CD8-positive, alpha-beta memory T cell (primary cell): Measurements from ENCODE around the gene ANKRD13C. TPM values are rescaled to one million over a fixed set of nuclear protein-coding genes. Genes with fewer than 3 reads are reported as not detected.

Experiments used
- CTCF ChIA-PET: fragments of 350-600 bp; sonication (Branson Sonifier 250); formaldehyde crosslinking; loops from one replicate; lab custom pipeline; 2021; ENCODE audit warnings: antibody characterized with exemption; lab: Charles Lee
- POLR2A ChIA-PET: fragments of 350-600 bp; sonication (Branson Sonifier 250); formaldehyde crosslinking; loops from one replicate; lab custom pipeline; 2021; ENCODE audit warnings: antibody characterized with exemption; lab: Charles Lee
- DNase-seq, 5 donors: peaks; one replicate each; pipeline versions ENCODE4 v3.0.0 to v3.0.0-alpha.2; 2020 to 2022; ENCODE audit warnings: mixed read lengths in 1 of 5
- H3K27ac ChIP-seq: one replicate; pipeline ENCODE4 v1.7.0; 2013; ENCODE audit warnings: low read depth, mild to moderate bottlenecking, low read length, moderate library complexity
- H3K27me3 ChIP-seq: 2 replicates; pipeline ENCODE4 v1.7.0; 2013; ENCODE audit warnings: low read length, mild to moderate bottlenecking; ENCODE audit not compliant: insufficient read depth, poor library complexity, severe bottlenecking
- H3K36me3 ChIP-seq: 2 replicates; pipeline ENCODE4 v1.7.0; 2013; ENCODE audit warnings: mild to moderate bottlenecking, low read length, moderate library complexity; ENCODE audit not compliant: insufficient read depth
- H3K4me1 ChIP-seq: 2 replicates; pipeline ENCODE4 v1.7.0; 2013; ENCODE audit warnings: mild to moderate bottlenecking, low read length, moderate library complexity; ENCODE audit not compliant: insufficient read depth
- H3K4me3 ChIP-seq: 2 replicates; pipeline ENCODE4 v1.7.0; 2013; ENCODE audit warnings: mild to moderate bottlenecking, low read length
- H3K9me3 ChIP-seq: 2 replicates; pipeline ENCODE4 v1.7.0; 2013; ENCODE audit warnings: mild to moderate bottlenecking, low read length
- H3K27ac Mint-ChIP-seq, 8 donors: one replicate each; pipeline ENCODE4 v1.8.0; 2020 to 2021; ENCODE audit warnings: mixed read lengths in 8 of 8, mild to moderate bottlenecking in 6 of 8, inconsistent platforms in 3 of 8, moderate library complexity in 3 of 8
- H3K27me3 Mint-ChIP-seq, 2 donors: one replicate each; pipeline ENCODE4 v1.8.0; 2020 to 2021; ENCODE audit warnings: mixed read lengths in 2 of 2, mild to moderate bottlenecking in 1 of 2, moderate library complexity in 1 of 2
- H3K36me3 Mint-ChIP-seq, 3 donors: one replicate each; pipeline ENCODE4 v1.8.0; 2020 to 2021; ENCODE audit warnings: mixed read lengths in 3 of 3, inconsistent platforms in 1 of 3, mild to moderate bottlenecking in 1 of 3
- H3K4me1 Mint-ChIP-seq, 3 donors: one replicate each; pipeline ENCODE4 v1.8.0; 2020 to 2021; ENCODE audit warnings: mixed read lengths in 3 of 3, inconsistent platforms in 1 of 3, mild to moderate bottlenecking in 1 of 3
- H3K4me3 Mint-ChIP-seq, 7 donors: one replicate each; pipeline ENCODE4 v1.8.0; 2020 to 2021; ENCODE audit warnings: mixed read lengths in 7 of 7, mild to moderate bottlenecking in 6 of 7, moderate library complexity in 4 of 7, inconsistent platforms in 2 of 7
- H3K9me3 Mint-ChIP-seq, 5 donors: one replicate each; pipeline ENCODE4 v1.8.0; 2020 to 2022; ENCODE audit warnings: mixed read lengths in 5 of 5, mild to moderate bottlenecking in 3 of 5, moderate library complexity in 2 of 5, inconsistent platforms in 1 of 5
- polyA plus RNA-seq: library from polyadenylated mRNA; unstranded; fragments of 300-500 nt; fragmentation: Illumina TruSeq; gene quantifications from one replicate; pipeline ENCODE4 v1.2.3, GENCODE V29; 2021
- total RNA-seq, 2 experiments: library from RNA; stranded (reverse); gene quantifications; one replicate each; pipeline ENCODE4 v1.2.3, GENCODE V29; 2021

The ANKRD13C gene
- total and polyA plus RNA-seq, 3 experiments from 2014 or later = 15.9 to 30.9 (median 29.4) TPM

DNA sequence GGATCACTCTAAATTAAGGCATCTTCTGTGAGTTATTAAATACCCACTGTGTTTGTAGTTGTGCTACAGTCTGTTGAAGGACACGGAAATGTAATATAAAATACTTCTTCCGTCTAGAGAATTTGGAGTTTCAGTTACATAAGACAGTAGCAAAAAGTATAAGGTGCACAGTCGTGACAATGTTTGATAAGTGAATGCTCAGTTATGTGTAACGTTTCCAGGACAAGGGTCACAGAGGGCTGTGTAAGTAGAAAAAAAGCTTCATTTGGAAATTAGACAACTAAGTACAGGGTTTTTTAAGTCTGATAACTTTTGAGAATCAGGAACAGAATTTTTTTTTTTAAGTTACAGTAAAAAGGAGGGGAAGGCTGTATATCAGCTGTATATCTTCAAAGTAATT lies 105.8 kb downstream of the ANKRD13C start:
- H3K4me3 ChIP-seq = no peak overlapping the region
- peaks cover 72% of the 10 kb centered on the region for H3K36me3 ChIP-seq
- no peaks in the 10 kb centered on the region for H3K9me3 ChIP-seq
- H3K4me1 ChIP-seq = no peaks in the 10 kb centered on the region
- ChIA-PET POLR2A (no interaction called here), CTCF (no interaction called here)
- no peak overlapping the region for H3K27ac ChIP-seq
- peaks cover 0 to 14% (median 3%) of the 10 kb centered on the region in 3 donors for H3K4me1 Mint-ChIP-seq
- no peaks in the 10 kb centered on the region for H3K27me3 ChIP-seq
- no peaks in the 10 kb centered on the region for H3K27me3 Mint-ChIP-seq
- DNase-seq = no peak
- H3K36me3 Mint-ChIP-seq = peaks cover 30 to 88% (median 36%) of the 10 kb centered on the region in 3 donors
- no peak overlapping the region for H3K4me3 Mint-ChIP-seq
- no peaks in the 10 kb centered on the region for H3K9me3 Mint-ChIP-seq
- H3K27ac Mint-ChIP-seq = peak overlapping the region in 1 of 8 donors; percentile 56

GRCh38 chr1:70247768-70248167 lies 106.8 kb downstream of the ANKRD13C start:
- Mint-ChIP-seq H3K4me3 (no peak overlapping the region), H3K36me3 (peaks cover 34 to 94% (median 41%) of the 10 kb centered on the region in 3 donors), H3K4me1 (peaks cover 0 to 14% (median 6%) of the 10 kb centered on the region in 3 donors), H3K27ac (no peak overlapping the region), H3K9me3 (no peaks in the 10 kb centered on the region), H3K27me3 (no peaks in the 10 kb centered on the region)
- DNase-seq = no peak
- Histone ChIP-seq H3K4me1 (no peaks in the 10 kb centered on the region), H3K9me3 (no peaks in the 10 kb centered on the region), H3K36me3 (peaks cover 82% of the 10 kb centered on the region), H3K27ac (no peak overlapping the region), H3K27me3 (no peaks in the 10 kb centered on the region), H3K4me3 (no peak overlapping the region)
- ChIA-PET POLR2A (no interaction called here), CTCF (no interaction called here)

DNA sequence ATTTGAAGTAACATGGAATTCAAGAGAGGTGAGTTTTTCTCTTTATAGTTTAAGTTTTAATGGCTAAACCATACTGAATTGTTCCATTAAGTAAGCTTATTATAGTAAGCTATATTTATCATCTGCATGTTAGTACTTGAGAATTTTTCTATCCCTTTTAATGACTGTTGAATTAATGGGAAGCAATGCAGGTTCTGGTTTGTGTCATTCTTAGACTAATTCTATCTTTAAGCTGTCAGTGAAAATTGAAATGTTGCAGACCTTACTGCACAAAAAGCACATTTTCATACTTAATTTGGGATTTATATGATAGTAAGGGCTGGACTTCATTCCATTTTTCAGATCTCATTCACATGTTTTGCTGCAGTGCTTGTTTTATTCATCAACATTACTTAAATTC lies 107.4 kb downstream of the ANKRD13C start:
- Mint-ChIP-seq H3K9me3 (no peaks in the 10 kb centered on the region), H3K4me3 (no peak overlapping the region), H3K27ac (peak overlapping the region in 2 of 8 donors; percentile 32 to 51), H3K27me3 (no peaks in the 10 kb centered on the region), H3K4me1 (peaks cover 0 to 14% (median 6%) of the 10 kb centered on the region in 3 donors), H3K36me3 (peaks cover 34 to 98% (median 39%) of the 10 kb centered on the region in 3 donors)
- Histone ChIP-seq H3K4me1 (no peaks in the 10 kb centered on the region), H3K27me3 (no peaks in the 10 kb centered on the region), H3K36me3 (peaks cover 88% of the 10 kb centered on the region), H3K9me3 (no peaks in the 10 kb centered on the region), H3K4me3 (no peak overlapping the region), H3K27ac (no peak overlapping the region)
- ChIA-PET CTCF (no interaction called here), POLR2A (no interaction called here)
- no peak for DNase-seq

DNA sequence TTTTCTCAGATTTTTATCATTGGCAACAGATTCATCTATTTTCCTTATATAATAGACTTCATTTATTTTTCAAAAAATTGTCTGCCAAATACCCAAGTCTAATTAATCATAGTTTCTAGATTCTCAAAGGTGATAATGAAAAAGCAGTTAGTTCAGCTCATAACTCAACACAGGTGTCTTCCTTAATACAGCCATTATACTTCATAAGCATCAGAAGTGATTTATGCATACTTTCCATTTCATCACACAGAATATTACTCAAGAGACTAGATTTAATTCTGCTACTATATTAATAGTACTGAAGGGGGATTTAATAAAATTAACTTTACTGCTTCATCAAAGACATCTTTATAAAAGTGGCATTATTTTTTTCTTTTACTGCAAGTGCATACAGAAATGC lies 114.6 kb downstream of the ANKRD13C start:
- Mint-ChIP-seq H3K4me1 (peaks cover 7 to 16% (median 13%) of the 10 kb centered on the region in 3 donors), H3K36me3 (peaks cover 20 to 90% (median 28%) of the 10 kb centered on the region in 3 donors), H3K9me3 (no peaks in the 10 kb centered on the region), H3K27ac (peak overlapping the region in 1 of 8 donors; percentile 58), H3K4me3 (no peak overlapping the region), H3K27me3 (no peaks in the 10 kb centered on the region)
- peaks cover 88% of the 10 kb centered on the region for H3K36me3 ChIP-seq
- no peak for DNase-seq
- ChIA-PET POLR2A (no interaction called here), CTCF (no interaction called here)
- H3K27ac ChIP-seq = no peak overlapping the region
- H3K27me3 ChIP-seq = no peaks in the 10 kb centered on the region
- no peaks in the 10 kb centered on the region for H3K4me1 ChIP-seq
- no peaks in the 10 kb centered on the region for H3K9me3 ChIP-seq
- no peak overlapping the region for H3K4me3 ChIP-seq

GRCh38 chr1:70234733-70235132 lies 119.8 kb downstream of the ANKRD13C start:
- ChIA-PET POLR2A (no interaction called here), CTCF (interaction anchor here (3.0 kb wide), 1 partner anchor 13 kb away, joined by 9 read pairs; the partner anchor contains the start of gene SRSF11)
- Histone ChIP-seq H3K36me3 (peaks cover 77% of the 10 kb centered on the region), H3K9me3 (no peaks in the 10 kb centered on the region), H3K4me3 (no peak overlapping the region), H3K27me3 (no peaks in the 10 kb centered on the region), H3K27ac (no peak overlapping the region), H3K4me1 (no peaks in the 10 kb centered on the region)
- no peaks in the 10 kb centered on the region for H3K9me3 Mint-ChIP-seq
- H3K36me3 Mint-ChIP-seq = peaks cover 4 to 92% (median 22%) of the 10 kb centered on the region in 3 donors
- DNase-seq = no peak
- peak overlapping the region in 1 of 8 donors; percentile 66 for H3K27ac Mint-ChIP-seq
- H3K27me3 Mint-ChIP-seq = no peaks in the 10 kb centered on the region
- H3K4me3 Mint-ChIP-seq = no peak overlapping the region
- H3K4me1 Mint-ChIP-seq = peaks cover 13 to 30% (median 30%) of the 10 kb centered on the region in 3 donors

- ChIA-PET POLR2A (no interaction called here), CTCF (no interaction called here)
- Mint-ChIP-seq H3K36me3 (peaks cover 0 to 94% (median 20%) of the 10 kb centered on the region in 3 donors), H3K27ac (no peak overlapping the region), H3K9me3 (no peaks in the 10 kb centered on the region), H3K4me1 (peaks cover 32 to 53% (median 49%) of the 10 kb centered on the region in 3 donors), H3K27me3 (no peaks in the 10 kb centered on the region), H3K4me3 (no peak overlapping the region)
- Histone ChIP-seq H3K36me3 (peaks cover 66% of the 10 kb centered on the region), H3K27ac (no peak overlapping the region), H3K4me1 (peaks cover 18% of the 10 kb centered on the region), H3K9me3 (no peaks in the 10 kb centered on the region), H3K27me3 (no peaks in the 10 kb centered on the region), H3K4me3 (no peak overlapping the region)
- DNase-seq = no peak
These were observed 123.0 kb downstream of the ANKRD13C start for GRCh38 chr1:70231475-70231874.

DNA sequence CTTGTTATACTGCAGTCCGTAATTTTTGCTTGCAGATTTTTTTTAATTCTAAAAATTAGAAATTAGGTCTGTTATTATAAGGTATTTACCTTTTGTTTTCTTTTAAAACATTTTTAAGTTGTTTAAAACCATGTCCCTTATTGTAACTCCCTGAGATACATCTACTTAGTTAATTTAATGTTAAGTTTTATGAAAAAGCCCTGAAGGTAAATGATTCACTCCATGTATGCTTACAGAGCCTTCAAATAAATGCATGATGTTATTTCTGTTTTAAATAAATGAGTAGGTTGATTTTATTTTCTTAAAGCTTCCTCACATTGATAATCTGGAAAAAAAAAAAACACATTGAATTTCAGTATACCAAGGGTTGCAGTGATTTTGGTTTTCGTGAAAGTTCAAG lies 125.9 kb downstream of the ANKRD13C start:
- Mint-ChIP-seq H3K4me3 (no peak overlapping the region), H3K9me3 (no peaks in the 10 kb centered on the region), H3K27me3 (no peaks in the 10 kb centered on the region), H3K36me3 (peaks cover 0 to 87% (median 16%) of the 10 kb centered on the region in 3 donors), H3K27ac (peak overlapping the region in 1 of 8 donors; percentile 86), H3K4me1 (peaks cover 52 to 73% (median 62%) of the 10 kb centered on the region in 3 donors)
- no peak for DNase-seq
- Histone ChIP-seq H3K36me3 (peaks cover 49% of the 10 kb centered on the region), H3K4me1 (peaks cover 32% of the 10 kb centered on the region), H3K4me3 (no peak overlapping the region), H3K27me3 (no peaks in the 10 kb centered on the region), H3K27ac (no peak overlapping the region), H3K9me3 (no peaks in the 10 kb centered on the region)
- CTCF ChIA-PET = no interaction called here
- POLR2A ChIA-PET = no interaction called here

GRCh38 chr1:70227439-70227838 lies 127.1 kb downstream of the ANKRD13C start:
- POLR2A ChIA-PET = no interaction called here
- Histone ChIP-seq H3K27me3 (no peaks in the 10 kb centered on the region), H3K4me3 (no peak overlapping the region), H3K27ac (no peak overlapping the region), H3K4me1 (peaks cover 44% of the 10 kb centered on the region), H3K36me3 (peaks cover 37% of the 10 kb centered on the region), H3K9me3 (no peaks in the 10 kb centered on the region)
- no peak for DNase-seq
- Mint-ChIP-seq H3K36me3 (peaks cover 0 to 84% (median 14%) of the 10 kb centered on the region in 3 donors), H3K27ac (peak overlapping the region in 7 of 8 donors; percentile 31 to 90 (median 66)), H3K27me3 (no peaks in the 10 kb centered on the region), H3K4me3 (peak overlapping the region in 3 of 7 donors; percentile 32 to 44 (median 41)), H3K4me1 (peaks cover 58 to 80% (median 73%) of the 10 kb centered on the region in 3 donors), H3K9me3 (no peaks in the 10 kb centered on the region)
- CTCF ChIA-PET = no interaction called here
